ENCODE data around the gene IDH3G. TPM values are rescaled to one million over a fixed set of nuclear protein-coding genes. Genes with fewer than 3 reads are reported as not detected.

Gene IDH3G
- total and polyA plus RNA-seq, 2 experiments from 2014 or later, result 99.8 to 110 TPM

- no peak overlapping the region for H3K27ac ChIP-seq
- H3K4me3 ChIP-seq, result no peak overlapping the region
These were observed 28.8 kb downstream of the IDH3G start for GRCh38 chrX:153765138-153766079.

GRCh38 chrX:153764786-153765137, 29.4 kb downstream of the IDH3G start:
- H3K9me3 ChIP-seq (ENCODE audit: low read depth), result no peaks in the 10 kb centered on the region
- no peak overlapping the region for H3K27ac ChIP-seq
- no peak overlapping the region for H3K4me3 ChIP-seq
- H3K4me1 ChIP-seq (ENCODE audit: low read depth), result peaks cover 5% of the 10 kb centered on the region
- DNase-seq (ENCODE audit: low read depth in 1 of 2, low spot score in 1 of 2), result no peak
- TF ChIP-seq, protein P1, sequence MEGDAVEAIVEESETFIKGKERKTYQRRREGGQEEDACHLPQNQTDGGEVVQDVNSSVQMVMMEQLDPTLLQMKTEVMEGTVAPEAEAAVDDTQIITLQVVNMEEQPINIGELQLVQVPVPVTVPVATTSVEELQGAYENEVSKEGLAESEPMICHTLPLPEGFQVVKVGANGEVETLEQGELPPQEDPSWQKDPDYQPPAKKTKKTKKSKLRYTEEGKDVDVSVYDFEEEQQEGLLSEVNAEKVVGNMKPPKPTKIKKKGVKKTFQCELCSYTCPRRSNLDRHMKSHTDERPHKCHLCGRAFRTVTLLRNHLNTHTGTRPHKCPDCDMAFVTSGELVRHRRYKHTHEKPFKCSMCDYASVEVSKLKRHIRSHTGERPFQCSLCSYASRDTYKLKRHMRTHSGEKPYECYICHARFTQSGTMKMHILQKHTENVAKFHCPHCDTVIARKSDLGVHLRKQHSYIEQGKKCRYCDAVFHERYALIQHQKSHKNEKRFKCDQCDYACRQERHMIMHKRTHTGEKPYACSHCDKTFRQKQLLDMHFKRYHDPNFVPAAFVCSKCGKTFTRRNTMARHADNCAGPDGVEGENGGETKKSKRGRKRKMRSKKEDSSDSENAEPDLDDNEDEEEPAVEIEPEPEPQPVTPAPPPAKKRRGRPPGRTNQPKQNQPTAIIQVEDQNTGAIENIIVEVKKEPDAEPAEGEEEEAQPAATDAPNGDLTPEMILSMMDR (IDR thresholded peaks at IDR 0.05; ENCODE audit: low read depth, low read length), result no peak
- no peaks in the 10 kb centered on the region for H3K27me3 ChIP-seq
- H3K36me3 ChIP-seq, result no peaks in the 10 kb centered on the region

More at GRCh38 chrX:153765138-153766079, 28.8 kb downstream of the IDH3G start:
- DNase-seq (ENCODE audit: low read depth in 1 of 2, low spot score in 1 of 2), result peak in 1 of 2 donors; percentile 25
- H3K36me3 ChIP-seq, result no peaks in the 10 kb centered on the region
- peaks cover 5% of the 10 kb centered on the region for H3K4me1 ChIP-seq (ENCODE audit: low read depth)
- no peaks in the 10 kb centered on the region for H3K27me3 ChIP-seq
- TF ChIP-seq, protein P1 (IDR thresholded peaks at IDR 0.05; ENCODE audit: low read depth, low read length), result no peak
- H3K9me3 ChIP-seq (ENCODE audit: low read depth), result no peaks in the 10 kb centered on the region

- no peaks in the 10 kb centered on the region for H3K27me3 ChIP-seq
- no peaks in the 10 kb centered on the region for H3K36me3 ChIP-seq
- no peak within 1 kb of the TSS for H3K4me3 ChIP-seq
- DNase-seq (ENCODE audit: low read depth in 1 of 2, low spot score in 1 of 2), result peak; percentile 70 to 71
- H3K4me1 ChIP-seq (ENCODE audit: low read depth), result peaks cover 5% of the 10 kb centered on the region
- H3K27ac ChIP-seq, result no peak within 1 kb of the TSS
- TF ChIP-seq, protein P1 (IDR thresholded peaks at IDR 0.05; ENCODE audit: low read depth, low read length), result peak; percentile 73
- H3K9me3 ChIP-seq (ENCODE audit: low read depth), result no peaks in the 10 kb centered on the region
These were observed 30.0 kb downstream of the IDH3G start, which contains the start of gene PLXNB3 for GRCh38 chrX:153763989-153764755. TSS of gene PLXNB3 (plus strand) at chrX:153764249. CDS start at chrX:153765536, 1,287 bp downstream.

- Histone ChIP-seq H3K4me1 (ENCODE audit: low read depth) (peaks cover 5% of the 10 kb centered on the region), H3K9me3 (ENCODE audit: low read depth) (no peaks in the 10 kb centered on the region), H3K27me3 (no peaks in the 10 kb centered on the region), H3K36me3 (no peaks in the 10 kb centered on the region), H3K4me3 (no peak overlapping the region), H3K27ac (no peak overlapping the region)
- TF ChIP-seq, protein P1 (IDR thresholded peaks at IDR 0.05; ENCODE audit: low read depth, low read length), result no peak
- no peak for DNase-seq (ENCODE audit: low read depth in 1 of 2, low spot score in 1 of 2)
These were observed 30.8 kb downstream of the IDH3G start for GRCh38 chrX:153763298-153763932.

- TF ChIP-seq, protein P1 (IDR thresholded peaks at IDR 0.05; ENCODE audit: low read depth, low read length), result no peak
- Histone ChIP-seq H3K27me3 (no peaks in the 10 kb centered on the region), H3K4me1 (ENCODE audit: low read depth) (peaks cover 5% of the 10 kb centered on the region), H3K27ac (no peak overlapping the region), H3K9me3 (ENCODE audit: low read depth) (no peaks in the 10 kb centered on the region), H3K4me3 (no peak overlapping the region), H3K36me3 (no peaks in the 10 kb centered on the region)
- no peak for DNase-seq (ENCODE audit: low read depth in 1 of 2, low spot score in 1 of 2)
These were observed 31.5 kb downstream of the IDH3G start for GRCh38 chrX:153762626-153763173.
